IPS-NIHi11 (cell line): Measurements from ENCODE around the gene OR11L1.
A peak's percentile ranks its signal among the peaks of the same experiment; 100 is the strongest.

ENCODE experiments used
- DNase-seq: peaks from one replicate; pipeline ENCODE4 v3.0.0; 2012; ENCODE audit warnings: mixed read lengths, low spot score

OR11L1 gene

GRCh38 chr1:247841796-247842195 lies at the start of gene OR11L1:
TSS of gene OR11L1 (minus strand) at chr1:247841896. CDS start at chr1:247841896, 0 bp downstream.
- no peak for DNase-seq

GRCh38 chr1:247884797-247885413 lies 43.2 kb upstream of the OR11L1 start:
- no peak for DNase-seq

GRCh38 chr1:247883346-247883745 lies 41.6 kb upstream of the OR11L1 start:
- no peak for DNase-seq

- no peak for DNase-seq
These were observed 23.7 kb upstream of the OR11L1 start for GRCh38 chr1:247865416-247865815.

- no peak for DNase-seq
These were observed 22.9 kb upstream of the OR11L1 start for GRCh38 chr1:247864644-247865043.

GRCh38 chr1:247862756-247863155 lies 21.1 kb upstream of the OR11L1 start:
- DNase-seq, result no peak

GRCh38 chr1:247857985-247858619 lies 16.4 kb upstream of the OR11L1 start:
- no peak for DNase-seq

- peak; percentile 20 for DNase-seq
These were observed 15.6 kb upstream of the OR11L1 start, which contains the start of gene TRIM58 for GRCh38 chr1:247857069-247857984. TSS of gene TRIM58 (plus strand) at chr1:247857187. CDS start at chr1:247857247, 60 bp downstream.

- DNase-seq, result no peak
These were observed 14.2 kb upstream of the OR11L1 start for GRCh38 chr1:247855911-247856310.

- no peak for DNase-seq
These were observed 13.3 kb upstream of the OR11L1 start for GRCh38 chr1:247854899-247855545.

GRCh38 chr1:247849616-247850015 lies 7.9 kb upstream of the OR11L1 start:
- no peak for DNase-seq

GRCh38 chr1:247848346-247848745 lies 6.7 kb upstream of the OR11L1 start:
- DNase-seq, result no peak

- DNase-seq, result no peak
These were observed 4.0 kb upstream of the OR11L1 start for GRCh38 chr1:247845693-247846017.

GRCh38 chr1:247845011-247845692 lies 3.5 kb upstream of the OR11L1 start:
- no peak for DNase-seq

GRCh38 chr1:247843411-247843810 lies 1.7 kb upstream of the OR11L1 start:
- DNase-seq, result no peak

- no peak for DNase-seq
These were observed 878 bp downstream of the OR11L1 start for GRCh38 chr1:247840818-247841217.

GRCh38 chr1:247833601-247834000 lies 8.1 kb downstream of the OR11L1 start:
- no peak for DNase-seq

GRCh38 chr1:247829656-247830055 lies 12.0 kb downstream of the OR11L1 start:
- no peak for DNase-seq

GRCh38 chr1:247825362-247825761 lies 16.3 kb downstream of the OR11L1 start:
- DNase-seq, result no peak

GRCh38 chr1:247824023-247824422 lies 17.7 kb downstream of the OR11L1 start, which contains the start of gene OR14A16:
TSS of gene OR14A16 (minus strand) at chr1:247824119. CDS start at chr1:247815729, 8,390 bp downstream.
- DNase-seq, result no peak

- no peak for DNase-seq
These were observed 19.6 kb downstream of the OR11L1 start for GRCh38 chr1:247822060-247822459.

GRCh38 chr1:247812637-247813036 lies 29.1 kb downstream of the OR11L1 start:
- DNase-seq, result no peak
